Mucosa of gallbladder (tissue), 1 donor: ENCODE data around the gene CLEC6A. TPM values are rescaled to one million over a fixed set of nuclear protein-coding genes. Genes with fewer than 3 reads are reported as not detected.
"Not testable (repeated sequence)": the region's sequence is repeated elsewhere in the genome, so short reads cannot be mapped to it uniquely, and the experiment has no call there.

ENCODE experiments used
- DNase-seq: peaks from one replicate; pipeline ENCODE4 v3.0.0-alpha.2; 2020; ENCODE audit warnings: low spot score
- total RNA-seq: library from RNA; stranded (reverse); gene quantifications from one replicate; pipeline ENCODE4 v1.2.1, GENCODE V29; 2021
- donor health status: DM: no; HTN: no; CAD: no.

Gene CLEC6A
- not detected for total RNA-seq

DNA sequence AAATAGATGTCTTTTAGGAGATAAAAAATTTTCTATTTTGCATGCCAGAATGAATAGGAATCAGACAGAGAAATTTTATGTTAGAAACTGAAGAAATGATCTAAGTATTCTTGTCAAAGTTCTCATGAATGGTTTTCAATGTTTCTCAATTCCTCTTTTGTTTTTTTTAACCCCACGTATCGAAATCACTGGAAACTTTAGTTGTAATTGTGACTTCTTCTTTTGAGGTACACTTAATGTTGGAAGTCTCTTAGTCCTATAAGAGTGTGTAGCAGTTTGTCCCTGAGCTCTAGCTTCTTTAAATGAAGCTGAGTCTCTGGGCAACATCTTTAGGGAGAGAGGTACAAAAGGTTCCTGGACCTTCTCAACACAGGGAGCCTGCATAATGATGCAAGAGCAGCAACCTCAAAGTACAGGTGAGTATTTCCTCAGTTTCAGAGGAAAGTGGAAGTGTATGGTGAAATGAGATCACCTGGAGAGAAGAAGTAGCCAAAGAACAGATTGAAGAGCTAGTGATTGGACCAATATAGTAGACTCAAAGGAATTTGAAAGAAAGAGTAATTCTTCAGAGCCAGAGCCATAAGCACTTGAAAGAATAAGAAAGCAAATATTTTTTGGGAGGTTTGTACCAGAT lies at the start of gene CLEC6A:
TSS of gene CLEC6A (plus strand) at position 236 of the 634 bp plus-strand sequence. CDS start at position 386, 150 bp downstream.
- DNase-seq, result no peak

DNA sequence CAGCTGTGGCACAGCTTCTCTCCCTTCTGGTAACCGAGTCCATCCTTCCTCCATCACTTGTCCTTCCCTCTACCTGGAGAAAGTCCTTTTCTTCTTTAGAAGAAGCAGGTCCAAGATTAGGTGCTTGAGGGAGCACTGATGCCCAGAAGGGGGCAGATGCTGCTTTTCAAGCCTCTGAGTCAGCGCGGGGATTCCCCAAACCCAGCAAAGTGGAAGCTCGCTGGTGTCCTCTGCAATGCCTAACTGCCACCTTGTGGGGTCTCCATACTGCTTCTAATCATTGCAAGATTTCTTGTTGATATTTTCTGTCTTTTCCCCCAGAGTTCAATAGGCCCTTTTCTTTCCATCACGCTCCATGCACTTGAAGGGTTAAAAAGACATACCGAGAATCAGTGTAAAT lies 36.2 kb upstream of the CLEC6A start:
- not testable (repeated sequence) for DNase-seq

DNA sequence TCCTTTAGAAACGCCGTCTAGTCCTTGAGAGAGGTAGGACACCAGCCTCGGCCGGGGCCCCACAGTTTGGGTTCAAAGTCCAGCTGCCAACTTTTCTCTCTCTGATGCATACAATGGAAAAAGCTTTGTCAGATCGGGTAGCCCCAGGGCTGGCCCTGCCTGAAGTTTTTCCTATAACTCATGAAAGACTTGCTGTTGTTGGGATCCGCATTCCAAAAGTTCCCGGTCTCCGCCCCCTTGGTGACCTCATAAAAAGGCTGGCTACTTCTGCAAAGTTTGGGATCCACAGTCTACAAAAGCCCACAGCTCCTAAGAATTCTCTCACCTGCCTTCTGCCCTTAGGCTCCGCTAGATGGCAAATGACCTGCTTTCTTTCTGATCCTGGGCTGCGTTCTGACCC lies 35.3 kb upstream of the CLEC6A start:
- no peak for DNase-seq

DNA sequence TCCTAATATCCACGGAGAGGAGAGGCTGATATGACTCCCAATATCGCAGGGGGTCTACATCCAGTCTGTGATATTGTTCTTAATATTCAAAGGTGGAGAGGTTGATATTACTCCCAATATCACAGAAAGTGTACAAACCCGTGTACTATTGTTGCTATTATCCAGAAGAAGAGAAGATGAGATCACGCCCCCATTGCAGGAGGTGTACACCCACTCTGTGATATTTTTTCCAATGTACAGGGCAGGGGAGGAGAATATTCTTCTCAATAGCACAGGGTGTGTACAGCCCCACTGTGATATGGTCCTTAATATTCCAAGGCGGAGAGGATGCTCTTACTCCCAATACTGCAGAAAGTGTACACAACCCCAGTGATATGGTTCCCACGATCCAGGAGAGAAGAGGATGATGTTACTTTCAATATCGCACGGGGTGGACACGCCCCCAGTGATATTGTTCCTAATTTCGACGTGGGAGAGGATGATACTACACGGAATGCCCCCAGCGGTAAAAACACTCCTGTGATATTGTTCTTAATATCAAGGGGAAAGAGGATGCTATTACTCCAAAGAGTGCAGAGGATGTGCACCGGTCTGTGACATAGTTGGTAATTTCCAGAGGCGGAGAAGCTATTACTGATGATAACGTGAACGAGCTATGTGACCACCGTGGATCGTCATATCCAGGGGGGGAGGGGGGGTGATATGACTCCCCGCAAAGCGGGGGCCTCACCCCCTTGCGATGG lies 11.1 kb upstream of the CLEC6A start:
- DNase-seq, result not testable (repeated sequence)

DNA sequence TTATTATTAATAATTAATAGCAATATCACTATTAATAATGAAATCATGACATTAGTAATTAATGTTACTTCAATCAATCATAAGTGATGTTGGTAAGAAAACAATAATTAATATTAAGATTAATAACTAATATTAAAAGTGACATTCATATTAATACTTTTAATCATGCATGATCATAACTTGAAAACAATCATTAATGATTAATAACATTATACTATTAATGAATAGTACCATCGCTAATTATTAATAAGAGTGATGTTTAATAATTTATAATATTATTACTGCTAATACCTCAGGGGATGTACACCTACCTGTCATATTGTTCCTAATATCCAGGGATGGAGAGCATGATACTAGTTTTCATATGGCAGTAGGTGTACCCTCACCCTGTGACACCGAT lies 10.0 kb upstream of the CLEC6A start:
- DNase-seq, result no peak

DNA sequence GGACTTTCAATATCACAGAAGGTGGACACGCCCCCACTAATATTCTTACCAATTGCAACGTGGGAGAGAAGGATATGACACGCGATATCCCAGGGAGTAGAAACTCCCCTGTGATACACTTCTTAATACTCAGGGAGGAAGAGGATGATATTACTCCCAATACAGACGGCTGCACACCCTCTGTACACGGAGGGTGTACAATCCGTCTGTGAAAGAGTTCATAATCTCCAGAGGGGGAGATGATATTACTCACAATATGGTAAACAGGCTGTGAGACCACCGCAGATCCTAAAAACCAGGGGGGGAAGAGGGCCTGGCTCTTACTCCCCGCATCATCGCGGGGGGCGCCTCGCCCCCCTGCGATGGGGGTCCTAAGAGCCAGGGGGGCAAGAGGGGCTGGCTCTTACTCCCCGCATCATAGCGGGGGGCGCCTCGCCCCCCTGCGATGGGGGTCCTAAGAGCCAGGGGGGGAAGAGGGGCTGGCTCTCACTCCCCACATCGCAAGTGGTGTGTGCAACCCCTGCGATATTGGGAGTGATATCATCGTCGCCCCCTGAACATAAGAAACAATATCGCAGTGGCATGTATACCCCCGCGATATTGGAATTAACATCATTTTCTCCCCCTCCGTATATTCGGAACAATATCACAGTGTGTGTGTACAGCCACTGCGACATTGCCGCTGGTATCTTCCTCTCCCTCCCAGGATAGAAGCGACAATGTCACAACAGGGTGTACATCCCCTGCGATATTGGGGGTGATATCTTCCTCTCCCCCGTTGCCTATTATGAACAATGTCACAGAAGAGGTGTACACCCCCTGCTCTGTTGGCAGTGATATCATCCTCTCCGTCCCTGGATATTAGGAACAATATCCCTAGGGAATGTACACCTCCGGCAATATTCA lies 8.9 kb upstream of the CLEC6A start:
- no peak for DNase-seq

DNA sequence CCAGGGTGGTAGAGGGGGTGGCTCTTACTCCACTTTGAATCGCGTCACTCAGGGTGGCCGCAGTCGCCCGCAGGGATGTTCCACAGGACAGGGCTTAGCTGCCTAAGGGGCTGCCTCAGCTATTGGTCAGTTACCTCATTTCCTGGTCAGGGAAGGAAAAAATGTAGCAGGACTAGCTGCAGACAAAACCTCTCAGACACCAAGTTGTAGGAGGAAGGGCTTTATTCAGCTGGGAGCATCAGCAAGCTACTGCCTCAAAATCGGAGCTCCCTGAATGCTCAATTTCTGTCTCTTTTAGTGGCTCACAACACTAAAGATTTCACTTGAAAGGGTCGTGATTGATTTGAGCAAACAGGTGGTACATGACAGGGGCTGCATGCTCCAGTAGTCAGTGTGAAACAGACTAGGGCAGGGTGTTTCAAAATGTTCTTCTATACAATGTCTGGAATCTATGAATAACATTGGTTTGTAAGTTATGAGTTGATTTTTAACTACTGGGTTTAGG lies 6.4 kb upstream of the CLEC6A start:
- DNase-seq, result no peak

DNA sequence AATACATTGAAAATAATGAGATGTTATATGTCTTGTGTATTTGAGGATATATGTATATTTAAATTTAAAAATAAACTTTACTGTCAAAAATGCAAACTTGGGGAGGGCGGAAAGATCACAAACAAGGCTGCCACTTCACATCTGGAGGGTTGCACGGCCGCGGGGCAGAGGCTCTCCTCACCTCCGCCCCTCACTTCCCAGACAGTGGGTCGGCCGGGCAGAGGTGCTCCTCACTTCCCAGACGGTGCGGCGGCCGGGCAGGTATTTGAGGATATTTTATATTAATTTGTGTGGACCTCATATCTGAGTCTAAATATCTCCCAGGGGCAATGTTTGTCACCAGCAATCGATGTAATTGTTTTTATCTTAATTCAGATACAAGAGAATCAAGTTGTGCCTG lies 3.7 kb upstream of the CLEC6A start:
- DNase-seq, result no peak

DNA sequence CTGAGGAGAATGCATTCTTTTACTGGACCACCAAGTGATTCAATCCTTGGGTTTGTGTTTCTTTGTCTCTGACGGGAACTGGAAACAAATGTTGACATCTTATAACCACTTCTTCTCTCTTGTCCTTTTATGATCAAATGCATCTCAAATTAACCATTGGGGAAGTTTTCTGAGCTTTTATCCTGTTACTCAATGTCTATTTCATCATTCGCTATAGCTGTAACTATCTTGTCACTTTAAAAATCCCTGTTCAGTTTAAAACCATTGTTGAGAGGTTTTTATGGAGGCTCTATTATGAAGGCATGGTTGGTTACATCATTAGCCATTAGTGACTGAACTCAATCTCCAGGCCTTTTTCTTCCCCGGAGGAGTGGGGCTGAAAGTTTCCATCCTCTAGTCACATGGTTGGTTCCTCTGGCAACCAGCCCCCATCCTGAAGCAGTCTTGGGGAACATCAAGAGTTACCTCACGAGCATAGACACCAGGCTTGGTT lies 2.7 kb upstream of the CLEC6A start:
- DNase-seq, result no peak

DNA sequence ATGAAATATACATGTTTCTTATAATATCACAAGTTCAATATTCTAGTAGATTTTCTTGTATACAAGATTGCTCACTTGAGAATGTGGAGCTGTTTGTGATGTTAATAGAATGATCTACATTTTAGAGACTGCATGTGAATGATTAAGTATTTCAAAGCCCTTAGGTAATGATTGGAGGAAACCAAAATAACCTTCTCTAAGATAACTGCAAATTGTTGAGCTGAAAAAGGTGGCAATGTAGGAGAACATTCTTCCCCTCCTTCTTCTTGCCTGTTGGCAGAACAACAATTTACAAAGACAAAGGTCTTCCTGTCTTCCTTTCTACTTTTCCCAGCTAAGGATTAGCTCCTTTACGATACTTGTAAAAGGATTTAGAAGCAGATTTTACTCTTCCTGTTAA lies 2.0 kb upstream of the CLEC6A start:
- no peak for DNase-seq

DNA sequence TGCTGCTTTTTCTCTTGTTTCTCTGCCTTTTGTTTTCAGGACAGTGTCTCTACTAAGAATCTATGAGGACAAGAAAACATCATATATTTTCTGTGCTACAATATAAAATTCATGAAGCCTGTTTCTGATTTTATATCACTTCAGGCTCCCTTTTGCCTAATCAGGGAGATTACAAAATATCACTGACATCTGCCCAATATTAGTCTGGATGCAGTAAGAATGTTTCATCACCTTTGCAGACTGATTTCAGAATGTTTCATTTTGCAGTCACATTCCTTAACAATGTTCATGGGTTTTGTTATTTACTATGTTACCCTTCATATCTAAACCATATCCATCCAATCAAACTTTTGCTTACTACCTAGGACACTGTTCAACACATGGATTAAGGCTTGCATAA lies 491 bp upstream of the CLEC6A start:
- no peak for DNase-seq

DNA sequence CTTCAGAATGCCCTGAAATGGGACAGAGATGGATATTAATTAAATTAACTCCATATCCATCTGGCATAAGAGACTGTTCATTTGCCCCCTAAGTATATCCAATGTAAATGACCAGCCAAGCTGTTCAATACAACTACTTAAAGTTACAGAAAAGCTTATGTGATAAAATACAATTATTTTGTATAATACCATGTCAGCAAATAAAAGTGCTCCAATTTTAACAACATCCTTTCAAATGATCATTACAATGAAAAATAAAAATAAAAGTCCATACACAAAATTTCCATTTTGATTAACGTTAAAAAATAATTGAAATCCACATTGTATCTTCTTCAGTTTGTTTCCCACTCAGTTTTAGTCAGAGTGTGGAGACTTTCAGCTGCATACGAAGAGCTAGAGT lies 5.7 kb downstream of the CLEC6A start:
- no peak for DNase-seq

DNA sequence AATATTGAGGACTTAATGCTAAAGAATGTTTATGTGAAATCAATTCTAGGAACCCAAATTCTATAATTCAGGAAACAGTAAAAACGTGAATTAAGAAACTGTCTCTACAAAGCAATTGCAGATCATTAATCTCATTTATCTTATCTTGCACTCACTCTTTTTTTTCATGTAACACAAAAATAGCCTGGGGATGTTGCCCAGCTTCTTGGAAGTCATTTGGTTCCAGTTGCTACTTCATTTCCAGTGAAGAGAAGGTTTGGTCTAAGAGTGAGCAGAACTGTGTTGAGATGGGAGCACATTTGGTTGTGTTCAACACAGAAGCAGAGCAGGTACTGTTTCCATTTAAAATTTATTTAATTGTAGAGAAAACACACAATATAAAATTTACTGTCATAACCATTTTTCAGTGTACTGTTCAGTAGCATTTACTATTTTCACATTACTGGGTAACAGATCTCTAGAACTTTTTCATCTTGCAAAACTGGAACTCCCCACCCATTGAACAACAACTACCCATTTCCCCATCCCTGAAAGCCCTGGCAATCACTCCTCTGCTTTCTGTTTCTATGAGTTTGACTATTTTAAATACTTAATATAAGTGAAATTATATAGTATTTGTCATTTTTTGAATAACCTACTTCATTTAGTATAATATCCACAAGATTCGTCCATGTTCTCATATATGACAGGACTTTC lies 9.7 kb downstream of the CLEC6A start:
- DNase-seq, result no peak

DNA sequence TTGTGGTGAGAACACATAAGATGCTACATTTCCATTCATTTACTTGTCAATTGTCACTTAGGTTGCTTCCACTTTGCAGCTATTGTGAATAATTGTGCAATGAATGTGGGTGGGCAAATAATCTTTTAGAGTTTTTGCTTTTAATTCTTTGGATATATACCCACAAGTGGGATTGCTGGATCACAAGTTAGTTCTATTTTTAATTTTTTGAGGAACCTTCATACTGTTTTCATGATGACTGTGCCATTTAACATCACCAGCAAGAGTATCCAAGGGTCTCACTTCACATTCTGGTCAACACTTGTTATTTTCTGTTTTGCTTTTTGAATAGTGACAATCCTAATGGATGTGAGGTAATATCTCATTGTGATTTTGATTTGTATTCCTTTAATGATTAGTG lies 10.5 kb downstream of the CLEC6A start:
- no peak for DNase-seq

DNA sequence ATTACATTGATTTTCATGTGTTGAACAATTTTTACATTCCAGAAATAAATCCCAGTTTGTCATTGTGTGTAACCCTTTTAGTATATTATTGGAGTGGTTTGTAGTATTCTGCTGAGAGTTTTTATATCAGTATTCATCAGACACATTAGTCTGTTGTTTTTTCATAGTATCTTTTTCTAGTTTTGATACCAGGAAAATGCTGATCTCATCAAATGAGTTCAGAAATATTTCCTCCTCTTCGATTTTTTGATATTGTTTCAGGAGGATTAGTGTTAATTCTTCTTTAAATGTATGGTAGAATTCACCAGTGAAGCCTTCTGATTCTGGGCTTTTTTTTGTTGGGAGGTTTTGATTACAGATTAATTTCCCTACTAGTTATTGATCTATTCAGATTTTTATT lies 15.3 kb downstream of the CLEC6A start:
- DNase-seq, result no peak

DNA sequence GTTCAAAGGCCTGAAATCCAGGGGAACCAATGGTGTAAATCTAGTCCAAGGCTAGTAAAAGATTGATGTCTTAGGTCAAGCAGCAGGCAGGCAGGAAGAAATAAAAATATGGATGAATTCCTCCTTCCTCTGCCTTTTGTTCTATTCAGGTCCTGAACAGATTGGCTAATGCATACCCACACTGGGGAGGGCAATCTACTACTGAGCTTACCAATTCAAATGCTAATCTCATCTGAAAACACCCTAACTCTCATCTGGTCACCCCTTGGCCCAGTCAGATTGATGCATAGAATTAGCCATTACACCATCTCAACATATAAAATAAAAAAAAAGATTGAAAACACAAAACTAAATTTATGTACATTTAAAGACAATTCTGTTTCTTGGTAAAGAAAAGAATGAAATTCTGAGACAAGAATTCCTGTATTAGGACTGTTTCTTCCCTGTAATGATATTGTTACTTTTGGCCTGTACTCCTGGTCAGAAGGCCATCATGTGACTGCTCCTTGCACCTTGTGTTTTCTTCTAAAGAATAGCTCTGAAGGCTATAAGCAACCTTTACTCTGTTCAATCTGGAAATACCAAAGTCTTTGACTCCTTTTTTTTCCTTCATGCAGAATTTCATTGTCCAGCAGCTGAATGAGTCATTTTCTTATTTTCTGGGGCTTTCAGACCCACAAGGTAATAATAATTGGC lies 19.9 kb downstream of the CLEC6A start:
- no peak for DNase-seq

DNA sequence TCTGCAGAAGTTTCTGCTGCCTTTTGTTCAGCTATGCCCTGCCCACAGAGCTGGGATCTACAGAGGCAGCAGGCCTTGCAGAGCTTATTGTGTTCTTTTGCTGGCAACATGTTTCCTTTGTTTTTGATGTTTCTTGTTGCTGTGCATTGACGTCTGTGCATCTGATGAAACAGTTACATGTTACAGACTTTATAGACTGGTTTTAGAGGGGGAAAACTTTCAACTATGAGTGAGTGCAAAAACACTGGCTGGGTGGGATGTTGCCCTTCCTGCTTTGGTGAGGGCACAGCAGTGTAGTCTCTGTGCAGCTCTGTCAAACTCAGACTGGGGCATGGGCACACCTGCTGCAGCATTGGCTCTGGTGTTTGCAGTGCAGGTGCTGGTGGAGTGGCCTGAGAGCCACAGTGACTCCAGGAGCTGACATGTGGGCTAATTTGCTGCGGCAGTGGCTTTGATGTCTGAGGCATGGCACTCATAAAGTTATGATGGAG lies 26.9 kb downstream of the CLEC6A start:
- DNase-seq, result no peak

DNA sequence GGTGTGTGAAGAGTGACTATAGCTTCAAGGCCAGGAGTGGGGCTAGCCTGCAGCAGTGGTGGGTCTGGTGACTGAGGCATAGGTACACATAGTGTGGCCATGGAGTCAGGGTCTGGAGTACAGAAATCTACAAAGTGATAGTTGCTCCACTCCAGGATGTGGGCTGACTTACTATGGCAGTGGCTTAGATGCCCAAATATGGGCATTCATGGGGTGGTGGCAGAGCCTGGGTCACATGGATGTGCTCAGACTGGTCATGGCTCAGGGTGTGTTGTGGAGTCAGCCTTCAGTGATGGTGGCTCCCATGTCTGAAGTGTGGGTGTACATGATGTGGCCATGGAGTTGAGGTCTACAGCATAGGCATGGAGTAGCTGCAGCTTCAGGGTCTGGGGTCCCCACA lies 27.3 kb downstream of the CLEC6A start:
- DNase-seq, result no peak

DNA sequence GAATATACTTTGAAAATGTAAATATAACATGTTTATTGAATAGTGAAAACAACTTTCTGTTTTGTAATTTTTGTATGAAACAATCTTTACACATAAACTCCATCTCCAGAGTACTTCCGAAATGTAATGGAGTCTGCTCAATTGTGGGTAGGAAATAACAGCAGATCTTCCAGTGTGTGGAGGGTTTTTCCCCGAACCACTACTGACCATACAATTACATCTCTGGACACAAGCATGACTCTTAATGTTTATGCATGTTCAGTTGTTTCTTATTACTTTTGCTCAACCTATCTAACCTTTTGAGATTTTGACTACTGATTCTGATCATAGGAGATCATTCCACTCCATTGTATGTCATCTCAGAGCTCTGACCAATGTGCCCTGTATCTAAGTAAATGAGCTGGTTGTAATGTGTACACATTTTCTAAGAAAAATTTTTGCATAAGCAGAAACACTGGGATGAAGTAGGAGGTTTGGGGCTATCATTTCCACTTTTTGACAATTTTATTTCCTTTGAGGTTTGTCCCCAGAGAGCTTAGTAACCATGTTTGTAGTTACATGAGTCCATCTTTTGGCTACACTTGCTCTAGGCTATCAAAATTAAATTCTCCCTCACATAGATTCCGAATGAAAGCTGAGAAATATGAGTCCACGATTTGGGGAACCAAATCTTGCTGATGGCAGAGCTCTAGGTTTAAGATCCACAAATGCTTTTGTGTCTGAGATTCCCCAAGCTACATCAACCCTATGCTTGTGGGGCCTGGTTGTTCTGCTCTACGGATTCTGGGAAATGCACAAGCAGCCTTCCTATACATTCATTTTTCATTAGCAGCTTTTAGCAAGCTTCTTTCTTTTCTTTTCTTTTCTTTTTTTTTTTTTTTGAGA lies 36.1 kb downstream of the CLEC6A start:
- no peak for DNase-seq

DNA sequence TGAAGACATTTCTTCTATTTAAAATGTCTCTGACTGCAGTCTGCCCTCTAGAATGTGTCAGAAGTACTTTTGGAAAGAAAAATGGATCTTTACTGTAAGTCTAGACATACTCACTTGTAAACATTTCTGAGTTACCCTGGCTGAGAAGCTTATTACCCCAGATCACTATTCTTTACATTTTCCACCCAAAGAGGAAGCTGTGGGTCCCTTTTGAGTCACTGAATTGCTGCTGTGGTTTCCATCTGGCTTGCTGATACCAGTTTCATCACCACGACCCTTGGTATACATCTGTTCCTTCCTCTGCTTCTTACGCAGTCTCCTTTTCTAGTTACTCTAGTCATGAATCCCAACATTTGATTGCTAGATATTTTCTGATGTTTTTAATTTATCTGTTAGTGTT lies 37.3 kb downstream of the CLEC6A start:
- peak; percentile 45 for DNase-seq
